T-helper 1 cell treated with Interleukin-12 subunit alpha and Interleukin-12 subunit beta and Interleukin-4 antibody, amounts not matched to agents 30 μg/mL and 1 μg/mL, for 36 hours (primary cell): ENCODE results near the gene MAP3K5.
A peak's percentile ranks its signal among the peaks of the same experiment; 100 is the strongest.

Experiments
- H3K27ac Mint-ChIP-seq: one replicate; pipeline ENCODE4 v1.8.0; 2021; ENCODE audit warnings: mild to moderate bottlenecking, mixed read lengths
- H3K27me3 Mint-ChIP-seq: one replicate; pipeline ENCODE4 v1.8.0; 2021; ENCODE audit warnings: low read depth, mixed read lengths
- H3K36me3 Mint-ChIP-seq: one replicate; pipeline ENCODE4 v1.8.0; 2021; ENCODE audit warnings: low read depth, mixed read lengths
- H3K4me1 Mint-ChIP-seq: one replicate; pipeline ENCODE4 v1.8.0; 2021; ENCODE audit warnings: low read depth, mixed read lengths
- H3K4me3 Mint-ChIP-seq: one replicate; pipeline ENCODE4 v1.8.0; 2021; ENCODE audit warnings: mild to moderate bottlenecking, moderate library complexity, mixed read lengths
- H3K9me3 Mint-ChIP-seq: one replicate; pipeline ENCODE4 v1.8.0; 2021; ENCODE audit warnings: mixed read lengths

MAP3K5 gene

GRCh38 chr6:136643850-136644596, 148.3 kb downstream of the MAP3K5 start:
- Mint-ChIP-seq H3K4me3 (no peak overlapping the region), H3K27ac (no peak overlapping the region), H3K4me1 (peaks cover 5% of the 10 kb centered on the region), H3K36me3 (peaks cover 9% of the 10 kb centered on the region), H3K27me3 (no peaks in the 10 kb centered on the region), H3K9me3 (no peaks in the 10 kb centered on the region)

- H3K9me3 Mint-ChIP-seq = no peaks in the 10 kb centered on the region
- H3K27ac Mint-ChIP-seq = no peak overlapping the region
- H3K27me3 Mint-ChIP-seq = no peaks in the 10 kb centered on the region
- H3K4me1 Mint-ChIP-seq = peaks cover 5% of the 10 kb centered on the region
- peaks cover 17% of the 10 kb centered on the region for H3K36me3 Mint-ChIP-seq
- H3K4me3 Mint-ChIP-seq = no peak overlapping the region
Measured at GRCh38 chr6:136641873-136642465, 150.3 kb downstream of the MAP3K5 start.

- Mint-ChIP-seq H3K36me3 (peaks cover 21% of the 10 kb centered on the region), H3K27me3 (no peaks in the 10 kb centered on the region), H3K4me1 (peaks cover 5% of the 10 kb centered on the region), H3K9me3 (no peaks in the 10 kb centered on the region), H3K27ac (no peak overlapping the region), H3K4me3 (no peak overlapping the region)
Measured at GRCh38 chr6:136641166-136641565, 151.1 kb downstream of the MAP3K5 start.

GRCh38 chr6:136640132-136640915, 152.0 kb downstream of the MAP3K5 start:
- peaks cover 23% of the 10 kb centered on the region for H3K36me3 Mint-ChIP-seq
- peaks cover 3% of the 10 kb centered on the region for H3K4me1 Mint-ChIP-seq
- H3K9me3 Mint-ChIP-seq = no peaks in the 10 kb centered on the region
- H3K4me3 Mint-ChIP-seq = no peak overlapping the region
- H3K27ac Mint-ChIP-seq = no peak overlapping the region
- H3K27me3 Mint-ChIP-seq = no peaks in the 10 kb centered on the region

GRCh38 chr6:136639702-136640101, 152.6 kb downstream of the MAP3K5 start:
- H3K9me3 Mint-ChIP-seq = no peaks in the 10 kb centered on the region
- H3K36me3 Mint-ChIP-seq = peaks cover 23% of the 10 kb centered on the region
- H3K27me3 Mint-ChIP-seq = no peaks in the 10 kb centered on the region
- H3K4me1 Mint-ChIP-seq = peaks cover 3% of the 10 kb centered on the region
- H3K27ac Mint-ChIP-seq = no peak overlapping the region
- H3K4me3 Mint-ChIP-seq = no peak overlapping the region

- no peak overlapping the region for H3K4me3 Mint-ChIP-seq
- H3K9me3 Mint-ChIP-seq = no peaks in the 10 kb centered on the region
- H3K27me3 Mint-ChIP-seq = no peaks in the 10 kb centered on the region
- peaks cover 6% of the 10 kb centered on the region for H3K4me1 Mint-ChIP-seq
- H3K27ac Mint-ChIP-seq = no peak overlapping the region
- H3K36me3 Mint-ChIP-seq = peaks cover 35% of the 10 kb centered on the region
Measured at GRCh38 chr6:136635615-136636014, 156.7 kb downstream of the MAP3K5 start.

GRCh38 chr6:136633355-136633754, 158.9 kb downstream of the MAP3K5 start:
- Mint-ChIP-seq H3K27me3 (no peaks in the 10 kb centered on the region), H3K36me3 (peaks cover 38% of the 10 kb centered on the region)

GRCh38 chr6:136628996-136629395, 163.3 kb downstream of the MAP3K5 start:
- peaks cover 8% of the 10 kb centered on the region for H3K4me1 Mint-ChIP-seq
- no peaks in the 10 kb centered on the region for H3K9me3 Mint-ChIP-seq
- H3K36me3 Mint-ChIP-seq = peaks cover 34% of the 10 kb centered on the region
- no peaks in the 10 kb centered on the region for H3K27me3 Mint-ChIP-seq
- no peak overlapping the region for H3K27ac Mint-ChIP-seq
- no peak overlapping the region for H3K4me3 Mint-ChIP-seq

More at GRCh38 chr6:136633355-136633754, 158.9 kb downstream of the MAP3K5 start:
- H3K27ac Mint-ChIP-seq = peak overlapping the region; percentile 26
- H3K4me3 Mint-ChIP-seq = no peak overlapping the region
- H3K9me3 Mint-ChIP-seq = no peaks in the 10 kb centered on the region
- peaks cover 3% of the 10 kb centered on the region for H3K4me1 Mint-ChIP-seq

GRCh38 chr6:136627191-136627590, 165.1 kb downstream of the MAP3K5 start:
- no peak overlapping the region for H3K27ac Mint-ChIP-seq
- H3K36me3 Mint-ChIP-seq = peaks cover 40% of the 10 kb centered on the region
- peaks cover 5% of the 10 kb centered on the region for H3K4me1 Mint-ChIP-seq
- H3K4me3 Mint-ChIP-seq = no peak overlapping the region
- no peaks in the 10 kb centered on the region for H3K27me3 Mint-ChIP-seq
- H3K9me3 Mint-ChIP-seq = no peaks in the 10 kb centered on the region

GRCh38 chr6:136625293-136625692, 167.0 kb downstream of the MAP3K5 start:
- H3K27me3 Mint-ChIP-seq = no peaks in the 10 kb centered on the region
- H3K4me1 Mint-ChIP-seq = peaks cover 5% of the 10 kb centered on the region
- H3K9me3 Mint-ChIP-seq = no peaks in the 10 kb centered on the region
- H3K27ac Mint-ChIP-seq = no peak overlapping the region
- H3K36me3 Mint-ChIP-seq = peaks cover 42% of the 10 kb centered on the region
- no peak overlapping the region for H3K4me3 Mint-ChIP-seq

- peaks cover 42% of the 10 kb centered on the region for H3K36me3 Mint-ChIP-seq
- peaks cover 5% of the 10 kb centered on the region for H3K4me1 Mint-ChIP-seq
- H3K27ac Mint-ChIP-seq = no peak overlapping the region
- no peaks in the 10 kb centered on the region for H3K27me3 Mint-ChIP-seq
- no peaks in the 10 kb centered on the region for H3K9me3 Mint-ChIP-seq
- no peak overlapping the region for H3K4me3 Mint-ChIP-seq
Measured at GRCh38 chr6:136624347-136624746, 167.9 kb downstream of the MAP3K5 start.

GRCh38 chr6:136618086-136618485, 174.2 kb downstream of the MAP3K5 start:
- Mint-ChIP-seq H3K9me3 (no peaks in the 10 kb centered on the region), H3K36me3 (peaks cover 46% of the 10 kb centered on the region), H3K4me1 (no peaks in the 10 kb centered on the region), H3K27ac (no peak overlapping the region), H3K4me3 (no peak overlapping the region), H3K27me3 (no peaks in the 10 kb centered on the region)

- H3K4me3 Mint-ChIP-seq = no peak overlapping the region
- no peaks in the 10 kb centered on the region for H3K4me1 Mint-ChIP-seq
- peaks cover 42% of the 10 kb centered on the region for H3K36me3 Mint-ChIP-seq
- H3K9me3 Mint-ChIP-seq = no peaks in the 10 kb centered on the region
- peak overlapping the region; percentile 16 for H3K27ac Mint-ChIP-seq
- H3K27me3 Mint-ChIP-seq = no peaks in the 10 kb centered on the region
Measured at GRCh38 chr6:136616527-136616926, 175.8 kb downstream of the MAP3K5 start.

- Mint-ChIP-seq H3K27ac (no peak overlapping the region), H3K36me3 (peaks cover 45% of the 10 kb centered on the region), H3K4me1 (peaks cover 6% of the 10 kb centered on the region), H3K4me3 (no peak overlapping the region), H3K9me3 (no peaks in the 10 kb centered on the region), H3K27me3 (no peaks in the 10 kb centered on the region)
Measured at GRCh38 chr6:136614994-136615393, 177.3 kb downstream of the MAP3K5 start.

GRCh38 chr6:136614350-136614749, 177.9 kb downstream of the MAP3K5 start:
- Mint-ChIP-seq H3K36me3 (peaks cover 41% of the 10 kb centered on the region), H3K4me1 (peaks cover 10% of the 10 kb centered on the region), H3K27me3 (no peaks in the 10 kb centered on the region), H3K27ac (no peak overlapping the region), H3K9me3 (no peaks in the 10 kb centered on the region), H3K4me3 (no peak overlapping the region)
